Measurements from ENCODE around the gene PON2. TPM values are rescaled to one million over a fixed set of nuclear protein-coding genes. Genes with fewer than 3 reads are reported as not detected.
A peak's percentile ranks its signal among the peaks of the same experiment; 100 is the strongest.

The PON2 gene
- total and polyA plus RNA-seq, 2 of the 13 experiments (the other 11 are each of a cell fraction or from before 2014, with no cell fraction given), result 202 to 217 TPM

- TF ChIP-seq FOSL2 (CRISPR knock-in tag; IDR thresholded peaks at IDR 0.05) (peak; percentile 73), HNF4A (CRISPR knock-in tag; IDR thresholded peaks at IDR 0.05) (peak; percentile 32; the same call in 1 of the 2 replicates), KMT2A (CRISPR knock-in tag; IDR thresholded peaks at IDR 0.05) (no peak), DRAP1 (CRISPR knock-in tag; IDR thresholded peaks at IDR 0.05) (no peak), PPARG (CRISPR knock-in tag; conservative IDR thresholded peaks at IDR 0.05) (0 out of 2 replicates have a peak, but pooled peaks have one; percentile 50), RXRB (CRISPR knock-in tag; IDR thresholded peaks at IDR 0.05; ENCODE audit: borderline replicate concordance) (peak; percentile 40; the same call in 1 of the 2 replicates), KAT8 (CRISPR knock-in tag; IDR thresholded peaks at IDR 0.05) (peak; percentile 36; the same call in 1 of the 2 replicates), HDAC2 (CRISPR knock-in tag; IDR thresholded peaks at IDR 0.05) (peak; percentile 56; the same call in 1 of the 2 replicates), PAXIP1 (CRISPR knock-in tag; conservative IDR thresholded peaks at IDR 0.05) (peak; percentile 68), RCOR2 (CRISPR knock-in tag; IDR thresholded peaks at IDR 0.05) (0 out of 2 replicates have a peak, but pooled peaks have one; percentile 37), SAP130 (CRISPR knock-in tag; IDR thresholded peaks at IDR 0.05; ENCODE audit: low read depth) (peak; percentile 45), ATF7-NPFF (CRISPR knock-in tag; IDR thresholded peaks at IDR 0.05; ENCODE audit: low read depth) (no peak), ELF1 (CRISPR knock-in tag; IDR thresholded peaks at IDR 0.05) (peak; percentile 37; the same call in 1 of the 2 replicates), TCF7 (IDR thresholded peaks at IDR 0.05; ENCODE audit: low read depth) (peak; percentile 89), REL (CRISPR knock-in tag; conservative IDR thresholded peaks at IDR 0.05) (no peak), U2AF2 (IDR thresholded peaks at IDR 0.05; ENCODE audit: low read depth, low read length) (no peak), KDM5A (IDR thresholded peaks at IDR 0.05; ENCODE audit: borderline replicate concordance, low read length) (no peak), CEBPG (CRISPR knock-in tag; IDR thresholded peaks at IDR 0.05) (peak; percentile 67; the same call in 1 of the 2 replicates), NONO (IDR thresholded peaks at IDR 0.05) (no peak), NONO (CRISPR knock-in tag; conservative IDR thresholded peaks at IDR 0.05) (no peak), ZNF652 (CRISPR knock-in tag; IDR thresholded peaks at IDR 0.05; ENCODE audit: borderline replicate concordance, low read depth) (0 out of 2 replicates have a peak, but pooled peaks have one; percentile 36), HNF1A (IDR thresholded peaks at IDR 0.05; ENCODE audit: low read depth) (peak; percentile 25; the same call in 1 of the 2 replicates), HNF1A (CRISPR knock-in tag; IDR thresholded peaks at IDR 0.05; ENCODE audit: borderline replicate concordance) (no peak), FOXK1 (CRISPR knock-in tag; IDR thresholded peaks at IDR 0.05; ENCODE audit: borderline replicate concordance, low read depth) (peak; percentile 31; the same call in 1 of the 2 replicates), ZNF670 (CRISPR knock-in tag; IDR thresholded peaks at IDR 0.05; ENCODE audit: borderline replicate concordance) (no peak)
These were observed 35.6 kb upstream of the PON2 start (continued) for GRCh38 chr7:95470452-95470851.

Measured in HepG2 (cell line).